ENCODE data around the gene FAM240B. TPM values are rescaled to one million over a fixed set of nuclear protein-coding genes. Genes with fewer than 3 reads are reported as not detected.
A peak's percentile ranks its signal among the peaks of the same experiment; 100 is the strongest.

FAM240B gene
- total and polyA plus RNA-seq, 9 of the 15 experiments (the other 6 are each of a cell fraction or from before 2014, with no cell fraction given), result not detected

- no peak for TF ChIP-seq PPARD (CRISPR knock-in tag; IDR thresholded peaks at IDR 0.05)
Observed at GRCh38 chr9:38687992-38688391, 31.9 kb downstream of the FAM240B start (continued).

GRCh38 chr9:38687389-38687842 lies 32.5 kb downstream of the FAM240B start:
- ChIA-PET POLR2A (interaction anchor here (0.6 kb wide), 1 partner anchor 10 kb away, joined by 3 read pairs; no protein-coding TSS in a partner anchor), CTCF (ENCODE audit: low intra/inter-chr PET ratio) (no interaction called here)
- Histone ChIP-seq H3K4me3 (no peak overlapping the region), H3K27me3 (ENCODE audit: control insufficient read depth in 2 of 2, insufficient read depth in 2 of 2, low read length in 2 of 2) (peaks cover 8 to 17% of the 10 kb centered on the region in 2 experiments; a peak in 4 of 5 replicates), H3K4me2 (ENCODE audit: insufficient read depth, low read length) (peak overlapping the region; percentile 46), H3K9me1 (ENCODE audit: control insufficient read depth, insufficient read depth, low read length) (no peaks in the 10 kb centered on the region), H2AFZ (ENCODE audit: low read depth, low read length) (peak overlapping the region; percentile 76), H3K79me2 (ENCODE audit: control insufficient read depth, insufficient read depth, low read length) (no peaks in the 10 kb centered on the region), H3K27ac (ENCODE audit: extremely low read depth, low read depth, low read length) (no peak overlapping the region), H4K20me1 (replicated peaks; ENCODE audit: control insufficient read depth, insufficient read depth, low read length) (no peaks in the 10 kb centered on the region), H3K9ac (ENCODE audit: insufficient read depth in 1 of 2, low read depth in 2 of 2, low read length in 2 of 2) (no peak overlapping the region), H3K4me1 (replicated peaks in 1 of 2; ENCODE audit: control insufficient read depth in 2 of 2, insufficient read depth in 2 of 2, low read length in 2 of 2) (peaks cover 4 to 6% of the 10 kb centered on the region in 2 experiments; a peak in 2 of 5 replicates), H3K9me3 (replicated peaks; ENCODE audit: control insufficient read depth, insufficient read depth, low read depth, low read length) (no peaks in the 10 kb centered on the region), H3K36me3 (ENCODE audit: control insufficient read depth, insufficient read depth, low read length) (no peaks in the 10 kb centered on the region)
- FAIRE-seq (no peak), ATAC-seq (peak; percentile 86), DNase-seq (ENCODE audit: extremely low read depth in 1 of 4, low spot score in 3 of 4) (peak; percentile 33 to 50 (median 36))
- intact Hi-C loops (cut with micrococcal nuclease) (no loop called here), in situ Hi-C loops (cut with MboI) (no loop called here)
- BruUV-seq (replicated peaks), result no TSS peak
- 3% methylated on average over 21 of the region's 21 CpGs for WGBS (ENCODE audit: insufficient coverage, low coverage, missing lambda C conversion rate)
- TF ChIP-seq STAG1 (CRISPR knock-in tag; IDR thresholded peaks at IDR 0.05; ENCODE audit: borderline replicate concordance), result no peak
- TF ChIP-seq HOMEZ (CRISPR knock-in tag; IDR thresholded peaks at IDR 0.05), result no peak
- peak; percentile 47 for TF ChIP-seq ELF1 (tag; IDR thresholded peaks at IDR 0.05)
- 0 out of 2 replicates have a peak, but pooled peaks have one; percentile 39 for TF ChIP-seq MAFG (tag; conservative IDR thresholded peaks at IDR 0.05)
- no peak for TF ChIP-seq NEUROD1 (IDR thresholded peaks at IDR 0.05; ENCODE audit: borderline replicate concordance, low read depth, low read length, partially characterized antibody)
- TF ChIP-seq ATF3 (IDR thresholded peaks at IDR 0.05), result peak; percentile 47
- no peak for TF ChIP-seq ATF3 (CRISPR knock-in tag; conservative IDR thresholded peaks at IDR 0.05)
- TF ChIP-seq ELF4 (CRISPR knock-in tag; IDR thresholded peaks at IDR 0.05), result no peak
- peak; percentile 31; the same call in 1 of the 2 replicates for TF ChIP-seq NFE2 (IDR thresholded peaks at IDR 0.05; ENCODE audit: low read depth)
- no peak for TF ChIP-seq GABPB1 (CRISPR knock-in tag; IDR thresholded peaks at IDR 0.05)
- TF ChIP-seq FOSL1 (tag; conservative IDR thresholded peaks at IDR 0.05), result peak; percentile 36; the same call in 1 of the 2 replicates
- TF ChIP-seq NFE2L1 (tag; IDR thresholded peaks at IDR 0.05; ENCODE audit: borderline replicate concordance, low read depth), result peak; percentile 23; the same call in 1 of the 2 replicates
- no peak for TF ChIP-seq KAT7 (CRISPR knock-in tag; IDR thresholded peaks at IDR 0.05; ENCODE audit: borderline replicate concordance)
- 0 out of 2 replicates have a peak, but pooled peaks have one; percentile 14 for TF ChIP-seq JUND (IDR thresholded peaks at IDR 0.05; ENCODE audit: borderline replicate concordance, low read depth, low read length)
- no peak for TF ChIP-seq JUND (tag; IDR thresholded peaks at IDR 0.05; ENCODE audit: borderline replicate concordance, low read depth, low read length)
- TF ChIP-seq USF1 (CRISPR knock-in tag; IDR thresholded peaks at IDR 0.05), result no peak
- TF ChIP-seq BCL6 (CRISPR knock-in tag; IDR thresholded peaks at IDR 0.05), result no peak
- no peak for TF ChIP-seq ZNF57 (CRISPR knock-in tag; IDR thresholded peaks at IDR 0.05)
- TF ChIP-seq NRF1 (conservative IDR thresholded peaks at IDR 0.05 in 1 of 2, IDR thresholded peaks at IDR 0.05 in 1 of 2), result peak; percentile 91

Measured in K562 (cell line).